Neural cell (in vitro differentiated cells): ENCODE results near the gene DSN1.

Source experiments
- CTCF ChIP-seq: fragments of 450-650 bp; IDR thresholded peaks from 2 replicates; pipeline ENCODE4 v1.5.1; 2014; ENCODE audit warnings: antibody characterized with exemption, mild to moderate bottlenecking, moderate library complexity; ENCODE audit not compliant: poor library complexity, severe bottlenecking
- EP300 ChIP-seq: fragments of 450-650 bp; conservative IDR thresholded peaks from 2 replicates; pipeline ENCODE4 v1.6.1; 2014; ENCODE audit warnings: antibody characterized with exemption, mild to moderate bottlenecking, moderate library complexity; ENCODE audit not compliant: poor library complexity, severe bottlenecking
- EZH2 ChIP-seq: fragments of 200-600, 300-800 bp; shearing (Covaris generic), sonication (generic); IDR thresholded peaks from 2 replicates; pipeline ENCODE4 v1.6.1; 2014; ENCODE audit warnings: antibody characterized with exemption, low read length, borderline replicate concordance, mild to moderate bottlenecking; ENCODE audit not compliant: insufficient read depth, poor library complexity, severe bottlenecking
- POLR2AphosphoS5 ChIP-seq: IDR thresholded peaks from 2 replicates; pipeline ENCODE4 v1.6.1; 2012
- RAD21 ChIP-seq: fragments of 450-650 bp; conservative IDR thresholded peaks from 2 replicates; pipeline ENCODE4 v1.6.1; 2014; ENCODE audit warnings: antibody characterized with exemption, mild to moderate bottlenecking, moderate library complexity
- REST ChIP-seq: IDR thresholded peaks from 2 replicates; pipeline ENCODE4 v1.6.1; 2012; ENCODE audit warnings: borderline replicate concordance

GRCh38 chr20:36820928-36821327 lies 47.4 kb upstream of the DSN1 start:
- TF ChIP-seq CTCF, result no peak
- no peak for TF ChIP-seq REST
- TF ChIP-seq RAD21, result no peak
- no peak for TF ChIP-seq EP300
- TF ChIP-seq POLR2AphosphoS5, result no peak
- TF ChIP-seq EZH2, result no peak
